HepG2 (cell line): ENCODE data around the gene ZFR. TPM values are rescaled to one million over a fixed set of nuclear protein-coding genes. Genes with fewer than 3 reads are reported as not detected.

ENCODE experiments used
- CEBPB ChIP-seq: IDR thresholded peaks from 2 replicates; pipeline ENCODE4 v1.6.1; 2011; ENCODE audit warnings: low read depth, low read length, improper control_type of control experiment, borderline replicate concordance
- CREB1 ChIP-seq, 2 experiments: fragments of 450-650 bp in 1 of 2; IDR thresholded peaks; 2 replicates each; pipeline ENCODE4 v1.6.1; 2016 to 2017; ENCODE audit warnings: control low read depth in 1 of 2, mild to moderate bottlenecking in 1 of 2, missing compliant biosample characterization in 1 of 2, missing genetic modification characterization in 1 of 2
- CTCF ChIP-seq: sonication (generic); formaldehyde crosslinking; IDR thresholded peaks from 2 replicates; pipeline ENCODE4 v1.5.0; 2020; ENCODE audit warnings: mild to moderate bottlenecking, missing genetic modification reagents, moderate library complexity
- GATAD1 ChIP-seq: IDR thresholded peaks from 2 replicates; pipeline ENCODE4 v1.6.1; 2016; ENCODE audit warnings: missing genetic modification reagents, missing compliant biosample characterization
- LCORL ChIP-seq, 2 experiments: fragments of 450-650 bp in 1 of 2; sonication (generic) in 1 of 2; formaldehyde crosslinking in 1 of 2; IDR thresholded peaks; 2 replicates each; pipeline versions ENCODE4 v1.5.0 to v1.6.1; 2017 to 2020; ENCODE audit warnings: antibody characterized with exemption in 1 of 2, missing genetic modification reagents in 1 of 2
- MIXL1 ChIP-seq: IDR thresholded peaks from 2 replicates; pipeline ENCODE4 v1.6.1; 2016
- PITX1 ChIP-seq: sonication (generic); formaldehyde crosslinking; IDR thresholded peaks from 2 replicates; pipeline ENCODE4 v1.5.1; 2020; ENCODE audit warnings: mild to moderate bottlenecking, missing genetic modification reagents
- PRDM10 ChIP-seq: sonication (generic); formaldehyde crosslinking; IDR thresholded peaks from 2 replicates; pipeline ENCODE4 v1.4.0; 2020; ENCODE audit warnings: low read depth, missing genetic modification reagents
- REST ChIP-seq, 2 experiments: IDR thresholded peaks; 2 replicates each; pipeline ENCODE4 v1.6.1; 2011 to 2012; ENCODE audit warnings: low read length in 2 of 2, borderline replicate concordance in 1 of 2, low read depth in 1 of 2, mild to moderate bottlenecking in 1 of 2, moderate library complexity in 1 of 2
- SNAPC5 ChIP-seq: sonication (generic); formaldehyde crosslinking; IDR thresholded peaks from 2 replicates; pipeline ENCODE4 v1.8.1; 2023; ENCODE audit warnings: mild to moderate bottlenecking, missing genetic modification reagents, borderline replicate concordance
- TFDP2 ChIP-seq: sonication (generic); formaldehyde crosslinking; IDR thresholded peaks from 2 replicates; pipeline ENCODE4 v1.4.0; 2020; ENCODE audit warnings: missing genetic modification reagents
- TRIM24 ChIP-seq: sonication (generic); formaldehyde crosslinking; IDR thresholded peaks from 2 replicates; pipeline ENCODE4 v1.8.0; 2022; ENCODE audit warnings: mild to moderate bottlenecking, missing genetic modification reagents
- ZFP37 ChIP-seq: sonication (generic); formaldehyde crosslinking; IDR thresholded peaks from 2 replicates; pipeline ENCODE4 v1.4.0; 2020; ENCODE audit warnings: missing genetic modification reagents, borderline replicate concordance
- ZNF335 ChIP-seq: sonication (generic); formaldehyde crosslinking; IDR thresholded peaks from 2 replicates; pipeline ENCODE4 v1.4.0; 2020; ENCODE audit warnings: missing genetic modification reagents
- ZNF362 ChIP-seq: sonication (generic); formaldehyde crosslinking; IDR thresholded peaks from 2 replicates; pipeline ENCODE4 v1.4.0; 2020; ENCODE audit warnings: missing genetic modification reagents, mild to moderate bottlenecking, borderline replicate concordance
- polyA plus RNA-seq, 8 experiments: library from polyadenylated mRNA; depleted of rRNA in 3 of 8; stranded (reverse) in 7 of 8; unstranded in 1 of 8; fragments of >200 nt; fragmentation: Illumina TruSeq in 4 of 8; extraction: Trizol in 4 of 8; gene quantifications; 2 replicates each; pipeline versions ENCODE4 v1.2.1 to v1.2.3, GENCODE V29; 2011 to 2016; ENCODE audit warnings: low read depth in 4 of 8, missing spikeins in 1 of 8, mixed read lengths in 1 of 8; ENCODE audit not compliant: insufficient read depth in 1 of 8
- total RNA-seq, 5 experiments: library from RNA; depleted of rRNA; stranded (reverse); fragments of >200 nt; fragmentation: Illumina TruSeq; extraction: Trizol; gene quantifications; 2 replicates each; pipeline ENCODE4 v1.2.3, GENCODE V29; 2016; ENCODE audit warnings: low read depth in 1 of 5

ZFR gene
- total and polyA plus RNA-seq, 2 of the 13 experiments (the other 11 are each of a cell fraction or from before 2014, with no cell fraction given): 89.0 to 92.8 TPM

- no peak for TF ChIP-seq ZFP37
- TF ChIP-seq PITX1: peak; percentile 65; the same call in 1 of the 2 replicates
- no peak for TF ChIP-seq CREB1 (IDR thresholded peaks at IDR 0.05)
- no peak for TF ChIP-seq CREB1 (CRISPR knock-in tag; IDR thresholded peaks at IDR 0.05)
- no peak for TF ChIP-seq TRIM24 (CRISPR knock-in tag)
- TF ChIP-seq GATAD1 (CRISPR knock-in tag): no peak
- TF ChIP-seq CEBPB: no peak
- no peak for TF ChIP-seq PRDM10
- TF ChIP-seq ZNF335: no peak
- no peak for TF ChIP-seq SNAPC5 (CRISPR knock-in tag)
- no peak for TF ChIP-seq LCORL (IDR thresholded peaks at IDR 0.05)
- peak; percentile 62; the same call in 1 of the 2 replicates for TF ChIP-seq LCORL (CRISPR knock-in tag; IDR thresholded peaks at IDR 0.05)
- no peak for TF ChIP-seq REST (IDR thresholded peaks at IDR 0.05; ENCODE audit: borderline replicate concordance in 1 of 2, low read depth in 1 of 2, low read length in 2 of 2)
- TF ChIP-seq TFDP2: no peak
- TF ChIP-seq CTCF (CRISPR knock-in tag): no peak
- TF ChIP-seq MIXL1: peak; percentile 34; the same call in 1 of the 2 replicates
- no peak for TF ChIP-seq ZNF362 (CRISPR knock-in tag)
These were observed 129.9 kb downstream of the ZFR start (continued) for GRCh38 chr5:32314658-32315057.
